ENCODE results near the gene ABL2. TPM values are rescaled to one million over a fixed set of nuclear protein-coding genes. Genes with fewer than 3 reads are reported as not detected.
A peak's percentile ranks its signal among the peaks of the same experiment; 100 is the strongest.
"Not testable (repeated sequence)": the region's sequence is repeated elsewhere in the genome, so short reads cannot be mapped to it uniquely, and the experiment has no call there.

Gene ABL2
- 10 to 100 TPM in 2 of 4 donors, 1 to 10 TPM in 2; 8.8 to 12.9 (median 10.5) TPM for polyA plus RNA-seq (ENCODE audit: insufficient read length in 4 of 4)

- DNase-seq (ENCODE audit: low read depth in 4 of 4, low spot score in 2 of 4) = peak in 1 of 4 donors; percentile 25
Measured at GRCh38 chr1:179229214-179230140, at the start of gene ABL2. TSS of gene ABL2 (minus strand) at chr1:179229677. CDS start at chr1:179229397, 280 bp downstream.

- no peak for DNase-seq (ENCODE audit: low read depth in 4 of 4, low spot score in 2 of 4)
Measured at GRCh38 chr1:179278920-179279319, 49.4 kb upstream of the ABL2 start.

- DNase-seq (ENCODE audit: low read depth in 4 of 4, low spot score in 2 of 4) = not testable (repeated sequence)
Measured at GRCh38 chr1:179274424-179274823, 44.9 kb upstream of the ABL2 start.

- DNase-seq (ENCODE audit: low read depth in 4 of 4, low spot score in 2 of 4) = no peak
Measured at GRCh38 chr1:179269071-179269470, 39.6 kb upstream of the ABL2 start.

GRCh38 chr1:179264507-179264906 is 35.0 kb upstream of the ABL2 start:
- DNase-seq (ENCODE audit: low read depth in 4 of 4, low spot score in 2 of 4) = no peak

GRCh38 chr1:179263121-179263520 is 33.6 kb upstream of the ABL2 start:
- no peak for DNase-seq (ENCODE audit: low read depth in 4 of 4, low spot score in 2 of 4)

- no peak for DNase-seq (ENCODE audit: low read depth in 4 of 4, low spot score in 2 of 4)
Measured at GRCh38 chr1:179262183-179262582, 32.7 kb upstream of the ABL2 start.

- DNase-seq (ENCODE audit: low read depth in 4 of 4, low spot score in 2 of 4) = no peak
Measured at GRCh38 chr1:179253286-179253972, 24.0 kb upstream of the ABL2 start.

GRCh38 chr1:179252606-179253005 is 23.1 kb upstream of the ABL2 start:
- DNase-seq (ENCODE audit: low read depth in 4 of 4, low spot score in 2 of 4) = no peak

- DNase-seq (ENCODE audit: low read depth in 4 of 4, low spot score in 2 of 4) = no peak
Measured at GRCh38 chr1:179251675-179252074, 22.2 kb upstream of the ABL2 start.

GRCh38 chr1:179247923-179248322 is 18.4 kb upstream of the ABL2 start:
- no peak for DNase-seq (ENCODE audit: low read depth in 4 of 4, low spot score in 2 of 4)

GRCh38 chr1:179245426-179245825 is 15.9 kb upstream of the ABL2 start:
- not testable (repeated sequence) for DNase-seq (ENCODE audit: low read depth in 4 of 4, low spot score in 2 of 4)

- DNase-seq (ENCODE audit: low read depth in 4 of 4, low spot score in 2 of 4) = no peak
Measured at GRCh38 chr1:179241530-179242097, 12.1 kb upstream of the ABL2 start.

- no peak for DNase-seq (ENCODE audit: low read depth in 4 of 4, low spot score in 2 of 4)
Measured at GRCh38 chr1:179237222-179237621, 7.7 kb upstream of the ABL2 start.

- no peak for DNase-seq (ENCODE audit: low read depth in 4 of 4, low spot score in 2 of 4)
Measured at GRCh38 chr1:179234863-179235262, 5.4 kb upstream of the ABL2 start.

- DNase-seq (ENCODE audit: low read depth in 4 of 4, low spot score in 2 of 4) = no peak
Measured at GRCh38 chr1:179231923-179232322, 2.4 kb upstream of the ABL2 start.

- DNase-seq (ENCODE audit: low read depth in 4 of 4, low spot score in 2 of 4) = no peak
Measured at GRCh38 chr1:179230721-179231120, 1.2 kb upstream of the ABL2 start.

- no peak for DNase-seq (ENCODE audit: low read depth in 4 of 4, low spot score in 2 of 4)
Measured at GRCh38 chr1:179230251-179230650, 774 bp upstream of the ABL2 start.

- DNase-seq (ENCODE audit: low read depth in 4 of 4, low spot score in 2 of 4) = peak in 1 of 4 donors; percentile 28
Measured at GRCh38 chr1:179228783-179229213, 679 bp downstream of the ABL2 start.

- DNase-seq (ENCODE audit: low read depth in 4 of 4, low spot score in 2 of 4) = no peak
Measured at GRCh38 chr1:179226738-179227137, 2.7 kb downstream of the ABL2 start.

- DNase-seq (ENCODE audit: low read depth in 4 of 4, low spot score in 2 of 4) = not testable (repeated sequence)
Measured at GRCh38 chr1:179224466-179224865, 5.0 kb downstream of the ABL2 start.

Measured in left renal cortex interstitium (tissue), 4 donors.